NCI-H82 treated with DMSO at 0.1 percent for 48 hours (cell line): ENCODE measurements around the gene ATP6V1E1.

Experiments
- DNase-seq: peaks from one replicate; lab custom pipeline; 2025; ENCODE audit not compliant: unreplicated experiment; lab: John Stamatoyannopoulos, UW

ATP6V1E1 gene

GRCh38 chr22:17548756-17549035 is 79.9 kb downstream of the ATP6V1E1 start:
- DNase-seq: no peak

- DNase-seq: no peak
These were observed 80.4 kb downstream of the ATP6V1E1 start for GRCh38 chr22:17548010-17548755.

GRCh38 chr22:17542452-17542851 is 86.1 kb downstream of the ATP6V1E1 start:
- no peak for DNase-seq
